HUES6 (cell line): Measurements from ENCODE around the gene SLC19A3.
"Not testable (repeated sequence)": the region's sequence is repeated elsewhere in the genome, so short reads cannot be mapped to it uniquely, and the experiment has no call there.

Experiments
- H3K27ac ChIP-seq: 2 replicates; pipeline ENCODE4 v1.7.0; 2013; ENCODE audit warnings: low read depth, mild to moderate bottlenecking, low read length, inconsistent platforms
- H3K27me3 ChIP-seq: 2 replicates; pipeline ENCODE4 v1.6.1; 2013; ENCODE audit warnings: low read length; ENCODE audit not compliant: control insufficient read depth, insufficient read depth
- H3K36me3 ChIP-seq: 2 replicates; pipeline ENCODE4 v1.6.1; 2013; ENCODE audit warnings: low read length; ENCODE audit not compliant: control insufficient read depth, insufficient read depth
- H3K4me1 ChIP-seq: 2 replicates; pipeline ENCODE4 v1.6.1; 2013; ENCODE audit warnings: low read length; ENCODE audit not compliant: control insufficient read depth, insufficient read depth
- H3K4me3 ChIP-seq: 2 replicates; pipeline ENCODE4 v1.5.1; 2013; ENCODE audit warnings: low read depth, low read length
- H3K9ac ChIP-seq: one replicate; pipeline ENCODE4 v1.6.1; 2013; ENCODE audit warnings: mild to moderate bottlenecking, low read length
- H3K9me3 ChIP-seq: 2 replicates; pipeline ENCODE4 v1.6.1; 2013; ENCODE audit warnings: low read depth, low read length; ENCODE audit not compliant: control insufficient read depth, insufficient read depth

The SLC19A3 gene

DNA sequence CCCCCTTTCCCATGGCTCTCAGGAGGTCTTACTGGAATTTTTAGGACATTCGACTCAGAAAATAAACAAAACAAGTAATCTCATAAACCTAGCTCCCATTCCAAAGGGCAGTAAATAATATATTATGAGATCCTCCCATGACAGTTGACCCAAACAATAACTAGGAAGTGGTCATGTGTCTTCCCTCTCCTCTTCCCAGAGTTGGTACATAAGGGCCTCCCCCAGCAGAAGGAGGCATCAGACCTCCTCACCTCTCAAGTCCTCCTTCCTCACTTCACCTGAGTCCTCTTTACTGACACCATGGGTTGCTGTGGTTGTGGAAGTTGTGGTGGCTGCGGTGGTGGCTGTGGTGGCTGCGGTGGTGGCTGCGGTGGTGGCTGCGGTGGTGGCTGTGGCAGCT, 10.2 kb upstream of the SLC19A3 start, which contains the start of gene SCYGR7:
Gene SCYGR7, plus strand, starts transcription at position 301 of the 400 bp plus-strand sequence. Its CDS starts 0 bp downstream, at position 301.
- Histone ChIP-seq H3K9ac (no peak within 1 kb of the TSS), H3K27me3 (no peaks in the 10 kb centered on the region), H3K4me1 (no peaks in the 10 kb centered on the region), H3K9me3 (no peaks in the 10 kb centered on the region), H3K36me3 (no peaks in the 10 kb centered on the region), H3K4me3 (no peak within 1 kb of the TSS), H3K27ac (no peak within 1 kb of the TSS)

DNA sequence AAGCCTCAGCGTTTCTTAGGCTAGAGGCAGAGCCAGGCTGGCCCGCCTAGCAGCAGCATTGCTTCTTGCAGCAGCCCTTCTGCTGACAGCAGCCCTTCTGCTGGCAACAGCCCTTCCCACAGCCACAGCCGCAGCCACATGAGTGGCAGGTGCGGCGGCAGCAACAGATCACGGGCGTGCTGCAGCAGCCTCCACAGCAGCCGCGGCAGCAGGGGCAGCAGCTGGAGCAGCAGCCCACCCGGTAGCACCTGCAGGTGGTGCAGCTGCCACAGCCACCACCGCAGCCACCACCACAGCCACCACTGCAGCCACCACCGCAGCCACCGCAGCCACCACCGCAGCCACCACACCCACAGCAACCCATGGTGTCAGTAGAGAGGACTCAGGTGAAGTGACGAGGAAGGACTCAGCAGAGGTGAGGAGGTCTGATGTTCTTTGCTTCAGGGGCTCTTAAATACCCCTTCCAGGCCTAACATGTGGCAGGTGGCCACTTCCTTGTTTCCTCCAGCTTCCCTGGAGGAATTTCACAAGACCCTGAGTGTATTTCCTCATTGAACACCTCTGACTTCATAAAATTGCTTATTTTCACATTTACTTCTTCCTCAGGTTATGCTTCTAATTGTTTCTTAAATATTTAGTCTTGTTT, 6.7 kb upstream of the SLC19A3 start, which contains the start of gene SCYGR6:
Gene SCYGR6, minus strand, starts transcription at position 364 of the 646 bp plus-strand sequence. Its CDS starts 0 bp downstream, at position 364.
- H3K36me3 ChIP-seq: no peaks in the 10 kb centered on the region
- no peaks in the 10 kb centered on the region for H3K4me1 ChIP-seq
- no peaks in the 10 kb centered on the region for H3K9me3 ChIP-seq
- H3K9ac ChIP-seq: no peak within 1 kb of the TSS
- H3K27me3 ChIP-seq: no peaks in the 10 kb centered on the region
- no peak within 1 kb of the TSS for H3K27ac ChIP-seq
- no peak within 1 kb of the TSS for H3K4me3 ChIP-seq

DNA sequence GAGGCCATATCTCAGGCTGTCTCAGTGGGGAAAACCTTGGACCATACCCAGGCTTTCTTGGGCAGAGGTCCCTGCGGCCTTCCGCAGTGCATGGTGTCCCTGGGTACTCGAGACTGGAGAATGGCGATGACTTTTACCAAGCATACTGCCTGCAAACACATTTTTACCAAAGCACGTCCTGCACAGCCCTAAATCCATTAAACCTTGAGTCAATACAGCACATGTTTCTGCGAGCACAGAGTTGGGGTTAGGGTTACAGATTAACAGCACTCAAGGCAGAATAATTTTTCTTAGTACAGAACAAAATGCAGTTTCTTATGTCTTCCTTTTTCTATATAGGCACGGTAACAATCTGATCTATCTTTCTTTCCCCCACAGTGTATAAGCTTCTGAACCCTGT, 5.0 kb upstream of the SLC19A3 start:
- H3K9ac ChIP-seq, H3K4me1 ChIP-seq, H3K36me3 ChIP-seq, H3K9me3 ChIP-seq, H3K27me3 ChIP-seq, H3K27ac ChIP-seq, H3K4me3 ChIP-seq: not testable (repeated sequence)

DNA sequence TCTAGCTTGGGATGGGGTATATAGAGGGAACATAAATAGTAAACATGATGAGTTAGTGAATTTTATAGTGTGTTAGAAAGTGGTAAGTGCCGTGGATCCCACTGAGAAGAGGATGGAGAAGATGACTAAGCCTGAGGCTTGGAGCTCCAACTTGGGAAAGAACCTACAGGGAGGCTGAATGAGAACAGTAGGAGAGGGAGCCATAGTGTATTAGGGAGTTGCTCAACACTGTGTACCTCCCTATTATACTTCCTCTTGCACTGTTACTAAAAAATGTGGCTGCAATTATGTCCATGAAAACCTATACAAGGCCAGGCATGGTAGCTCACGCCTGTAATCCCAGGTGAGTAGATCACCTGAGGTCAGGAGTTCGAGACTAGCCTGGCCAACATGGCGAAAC, 2.9 kb upstream of the SLC19A3 start:
- Histone ChIP-seq H3K9ac (no peak overlapping the region), H3K4me3 (no peak overlapping the region), H3K27ac (no peak overlapping the region), H3K27me3 (peaks cover 6% of the 10 kb centered on the region; the same call in 1 of the 2 replicates), H3K4me1 (peaks cover 16% of the 10 kb centered on the region), H3K36me3 (no peaks in the 10 kb centered on the region), H3K9me3 (no peaks in the 10 kb centered on the region)

DNA sequence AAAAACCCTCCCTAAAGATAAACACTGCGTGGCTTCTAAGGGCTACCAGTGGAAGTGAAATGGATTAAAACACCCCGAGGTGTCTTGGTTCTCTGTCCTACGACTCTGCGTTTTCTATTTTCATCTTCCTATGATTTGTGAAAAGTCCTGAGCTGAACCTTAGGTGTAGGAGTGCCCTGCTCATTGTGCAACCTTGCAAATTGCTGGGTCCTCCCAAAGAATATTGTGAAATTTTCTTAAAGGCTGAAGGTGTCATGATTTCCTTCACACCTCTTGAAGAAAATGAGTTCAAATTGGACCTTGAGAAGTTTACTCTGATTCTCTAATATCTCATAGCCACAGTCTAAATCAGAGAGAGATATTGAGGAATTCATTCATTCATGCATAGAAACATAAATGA, 1.8 kb upstream of the SLC19A3 start:
- H3K4me3 ChIP-seq: no peak overlapping the region

DNA sequence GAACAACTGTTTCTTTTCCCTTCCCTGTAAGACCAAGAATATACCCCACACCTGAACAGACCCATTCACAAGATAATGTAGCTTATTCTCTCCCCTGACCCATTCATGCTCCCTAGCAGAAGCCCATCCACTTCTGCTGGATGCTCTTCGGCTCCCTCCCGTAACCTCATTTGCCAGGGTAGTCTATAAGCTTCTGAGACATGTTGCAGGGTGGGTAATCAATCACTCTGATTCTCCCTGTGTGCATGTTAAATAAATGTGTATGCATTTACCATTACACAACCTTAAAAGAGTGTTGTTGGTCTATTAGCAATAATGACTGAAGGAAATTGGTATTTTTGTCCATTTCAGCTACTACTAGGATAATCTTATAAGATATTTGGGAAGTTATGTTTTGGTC, 1.3 kb downstream of the SLC19A3 start:
- H3K9me3 ChIP-seq: no peaks in the 10 kb centered on the region
- H3K4me3 ChIP-seq: no peak overlapping the region
- H3K27me3 ChIP-seq: peaks cover 6% of the 10 kb centered on the region; the same call in 1 of the 2 replicates
- H3K9ac ChIP-seq: no peak overlapping the region
- H3K36me3 ChIP-seq: no peaks in the 10 kb centered on the region
- H3K4me1 ChIP-seq: peaks cover 16% of the 10 kb centered on the region
- no peak overlapping the region for H3K27ac ChIP-seq

More for the DNA sequence above, 1.8 kb upstream of the SLC19A3 start:
- Histone ChIP-seq H3K27ac (no peak overlapping the region), H3K4me1 (peaks cover 16% of the 10 kb centered on the region), H3K9ac (no peak overlapping the region), H3K27me3 (peaks cover 6% of the 10 kb centered on the region; the same call in 1 of the 2 replicates), H3K36me3 (no peaks in the 10 kb centered on the region), H3K9me3 (no peaks in the 10 kb centered on the region)

DNA sequence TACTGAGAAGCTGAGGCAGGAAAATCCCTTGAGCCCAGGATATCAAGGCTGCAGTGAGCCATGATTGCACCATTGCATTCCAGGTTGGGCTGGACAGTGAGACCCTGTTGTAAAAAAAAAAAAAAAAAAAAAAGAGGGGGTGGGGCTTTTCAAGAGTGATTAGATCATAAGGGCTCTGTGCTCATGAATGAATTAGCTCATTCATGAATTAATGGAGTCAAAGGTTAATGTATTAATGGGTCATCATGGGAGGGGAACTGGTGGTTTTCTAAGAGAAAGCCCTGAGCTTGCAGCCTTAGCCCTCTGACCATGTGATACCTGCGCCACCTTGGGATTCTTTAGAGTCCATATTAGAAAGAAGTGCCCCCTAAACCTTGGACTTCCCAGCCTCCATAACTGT, 4.5 kb downstream of the SLC19A3 start:
- H3K27me3 ChIP-seq: peaks cover 6% of the 10 kb centered on the region; the same call in 1 of the 2 replicates
- peaks cover 4% of the 10 kb centered on the region for H3K9me3 ChIP-seq
- H3K4me3 ChIP-seq: no peak overlapping the region
- peaks cover 16% of the 10 kb centered on the region for H3K4me1 ChIP-seq
- no peak overlapping the region for H3K27ac ChIP-seq
- H3K9ac ChIP-seq: no peak overlapping the region
- no peaks in the 10 kb centered on the region for H3K36me3 ChIP-seq

DNA sequence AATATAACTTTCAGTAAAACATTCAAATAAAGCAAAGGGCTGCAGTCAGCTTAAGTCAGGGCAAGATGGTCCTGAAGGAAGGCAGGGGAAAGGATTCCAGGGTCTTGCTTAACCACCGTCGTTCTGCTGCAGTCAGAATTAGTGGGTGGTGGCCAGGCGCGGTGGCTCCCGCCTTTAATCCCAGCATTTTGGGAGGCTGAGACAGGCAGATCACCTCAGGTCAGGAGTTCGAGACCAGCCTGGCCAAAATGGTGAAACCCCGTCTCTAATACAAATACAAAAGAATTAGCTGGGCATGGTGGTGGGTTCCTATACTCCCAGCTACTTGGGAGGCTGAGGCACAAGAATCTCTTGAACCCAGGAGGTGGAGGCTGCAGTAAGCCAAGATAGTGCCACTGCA, 6.8 kb downstream of the SLC19A3 start:
- no peak overlapping the region for H3K4me3 ChIP-seq
- no peaks in the 10 kb centered on the region for H3K27me3 ChIP-seq
- peaks cover 2% of the 10 kb centered on the region for H3K4me1 ChIP-seq
- no peak overlapping the region for H3K27ac ChIP-seq
- H3K9me3 ChIP-seq: peaks cover 4% of the 10 kb centered on the region
- no peaks in the 10 kb centered on the region for H3K36me3 ChIP-seq
- no peak overlapping the region for H3K9ac ChIP-seq

DNA sequence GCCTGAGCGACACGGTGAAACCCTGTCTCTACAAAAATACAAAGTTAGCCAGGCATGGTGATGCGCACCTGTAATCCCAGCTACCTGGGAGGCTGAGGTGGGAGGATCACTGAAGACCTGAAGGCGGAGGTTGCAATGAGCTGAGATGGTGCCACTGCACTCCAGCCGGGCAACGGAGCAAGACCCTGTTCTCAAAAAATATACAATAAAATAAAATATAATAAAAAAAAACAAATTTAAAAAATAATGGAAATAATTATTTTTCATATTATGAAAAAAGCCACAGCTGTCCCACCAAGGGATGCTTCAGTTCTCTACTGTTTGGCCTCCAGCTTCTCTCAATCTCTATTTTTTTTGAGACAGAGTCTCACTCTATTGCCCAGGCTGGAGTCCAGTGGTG, 10.4 kb downstream of the SLC19A3 start:
- Histone ChIP-seq H3K27ac (no peak overlapping the region), H3K27me3 (no peaks in the 10 kb centered on the region), H3K4me1 (peaks cover 10% of the 10 kb centered on the region), H3K9ac (no peak overlapping the region), H3K4me3 (no peak overlapping the region), H3K9me3 (peaks cover 4% of the 10 kb centered on the region), H3K36me3 (no peaks in the 10 kb centered on the region)

DNA sequence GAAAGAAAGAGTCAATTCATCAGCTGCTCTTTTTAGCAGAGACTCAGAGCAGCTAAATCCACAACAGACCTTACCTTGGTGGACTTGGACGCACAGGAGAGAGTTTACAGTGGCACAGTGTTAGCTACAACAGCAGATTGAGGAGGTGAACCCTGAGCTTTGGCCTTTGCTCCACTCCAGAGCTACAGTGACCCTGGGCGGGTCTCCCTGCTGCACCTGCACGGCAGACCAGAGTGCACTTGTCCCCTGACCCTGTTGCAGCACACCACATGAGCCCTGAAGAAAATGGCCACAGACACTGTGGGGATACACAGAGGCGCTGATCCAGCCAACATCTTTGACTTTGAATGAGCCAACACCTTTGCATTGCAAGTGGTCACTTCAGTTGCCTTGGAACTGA, 11.0 kb downstream of the SLC19A3 start:
- peaks cover 4% of the 10 kb centered on the region for H3K9me3 ChIP-seq
- no peak overlapping the region for H3K4me3 ChIP-seq
- H3K27ac ChIP-seq: no peak overlapping the region
- no peak overlapping the region for H3K9ac ChIP-seq
- H3K27me3 ChIP-seq: no peaks in the 10 kb centered on the region
- H3K36me3 ChIP-seq: no peaks in the 10 kb centered on the region
- peaks cover 10% of the 10 kb centered on the region for H3K4me1 ChIP-seq

DNA sequence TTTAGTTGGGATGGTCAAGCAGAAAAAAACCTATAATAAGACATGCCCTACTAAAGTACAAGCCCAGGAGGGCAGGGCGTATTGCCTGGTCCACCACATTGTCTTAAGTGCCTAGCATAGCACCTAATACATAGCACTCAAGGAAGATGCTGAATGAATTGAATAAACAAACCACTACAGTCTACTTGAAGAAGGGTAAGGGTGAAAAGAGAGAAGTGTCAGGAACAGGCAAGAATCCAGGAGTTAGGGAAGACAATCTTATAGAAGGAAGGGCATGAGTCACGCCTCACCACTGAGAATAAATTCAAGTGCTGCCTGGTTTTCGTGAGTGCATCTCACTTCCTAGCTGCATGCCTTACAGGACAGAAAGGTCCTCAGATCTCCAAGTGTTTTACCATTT, 13.9 kb downstream of the SLC19A3 start:
- Histone ChIP-seq H3K4me3 (no peak overlapping the region), H3K4me1 (peaks cover 10% of the 10 kb centered on the region), H3K9me3 (no peaks in the 10 kb centered on the region)

More for the DNA sequence above, 13.9 kb downstream of the SLC19A3 start:
- Histone ChIP-seq H3K27ac (no peak overlapping the region; the same call in 1 of the 2 replicates), H3K9ac (no peak overlapping the region), H3K27me3 (no peaks in the 10 kb centered on the region), H3K36me3 (no peaks in the 10 kb centered on the region)
